ENCODE measurements around the gene KCNJ5.

DNA sequence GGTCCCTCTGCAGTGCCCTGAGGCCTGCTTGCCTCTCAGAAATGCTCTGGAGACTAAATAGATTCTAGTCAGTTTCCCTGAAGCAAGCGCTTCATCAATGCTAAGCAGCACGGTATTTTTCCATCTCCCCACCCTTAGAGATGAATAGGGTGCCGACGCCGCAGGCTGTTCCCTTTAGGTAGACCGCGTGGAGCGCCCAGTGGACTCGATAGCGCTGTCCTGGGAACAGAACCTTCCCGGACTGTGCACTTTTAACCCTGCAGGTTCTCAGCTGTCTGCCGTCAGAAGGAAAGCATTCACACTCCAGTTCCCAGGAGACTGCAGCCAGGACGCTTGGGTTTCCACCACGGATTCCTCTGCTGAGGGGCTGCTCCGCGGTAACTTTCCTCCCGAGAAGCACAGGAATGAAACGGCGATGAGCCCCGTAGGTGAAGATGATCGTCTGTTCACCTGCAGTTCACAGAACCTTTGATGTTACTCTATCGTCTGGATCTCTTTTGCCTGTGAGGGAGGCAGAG lies 15.0 kb upstream of the KCNJ5 start:
- TF ChIP-seq, protein P1, sequence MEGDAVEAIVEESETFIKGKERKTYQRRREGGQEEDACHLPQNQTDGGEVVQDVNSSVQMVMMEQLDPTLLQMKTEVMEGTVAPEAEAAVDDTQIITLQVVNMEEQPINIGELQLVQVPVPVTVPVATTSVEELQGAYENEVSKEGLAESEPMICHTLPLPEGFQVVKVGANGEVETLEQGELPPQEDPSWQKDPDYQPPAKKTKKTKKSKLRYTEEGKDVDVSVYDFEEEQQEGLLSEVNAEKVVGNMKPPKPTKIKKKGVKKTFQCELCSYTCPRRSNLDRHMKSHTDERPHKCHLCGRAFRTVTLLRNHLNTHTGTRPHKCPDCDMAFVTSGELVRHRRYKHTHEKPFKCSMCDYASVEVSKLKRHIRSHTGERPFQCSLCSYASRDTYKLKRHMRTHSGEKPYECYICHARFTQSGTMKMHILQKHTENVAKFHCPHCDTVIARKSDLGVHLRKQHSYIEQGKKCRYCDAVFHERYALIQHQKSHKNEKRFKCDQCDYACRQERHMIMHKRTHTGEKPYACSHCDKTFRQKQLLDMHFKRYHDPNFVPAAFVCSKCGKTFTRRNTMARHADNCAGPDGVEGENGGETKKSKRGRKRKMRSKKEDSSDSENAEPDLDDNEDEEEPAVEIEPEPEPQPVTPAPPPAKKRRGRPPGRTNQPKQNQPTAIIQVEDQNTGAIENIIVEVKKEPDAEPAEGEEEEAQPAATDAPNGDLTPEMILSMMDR (IDR thresholded peaks at IDR 0.05): no peak
- no peak for TF ChIP-seq EZH2phosphoT487 (IDR thresholded peaks at IDR 0.05)
